SH-SY5Y (cell line): ENCODE measurements around the gene PTER.

ENCODE experiments used
- GATA2 ChIP-seq: IDR thresholded peaks from 2 replicates; pipeline ENCODE4 v1.6.1; 2011; ENCODE audit warnings: mild to moderate bottlenecking, low read depth, low read length
- GATA3 ChIP-seq: IDR thresholded peaks from 2 replicates; pipeline ENCODE4 v1.6.1; 2011; ENCODE audit warnings: low read depth, mild to moderate bottlenecking, low read length, moderate library complexity

DNA sequence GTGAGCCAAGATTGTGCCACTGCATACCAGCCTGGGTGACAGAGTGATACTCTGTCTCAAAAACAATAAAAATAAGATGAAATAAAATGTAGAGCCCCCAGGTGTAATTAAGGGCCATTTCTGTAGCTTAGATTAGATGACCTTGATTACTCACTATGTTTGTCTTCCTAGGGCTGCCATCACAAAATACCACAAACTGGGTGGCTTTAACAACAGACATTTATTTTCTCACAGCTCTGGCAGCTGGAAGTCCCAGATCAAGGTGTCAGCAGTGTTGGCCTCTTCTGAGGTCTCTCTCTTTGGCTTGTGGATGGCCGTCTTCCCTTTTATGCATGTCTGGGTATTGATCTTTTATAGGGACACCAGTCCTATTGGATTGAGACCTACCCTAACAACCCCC lies 6.1 kb downstream of the PTER start:
- no peak for TF ChIP-seq GATA3
- no peak for TF ChIP-seq GATA2
